Neural progenitor cell (in vitro differentiated cells): ENCODE measurements around the gene DPF3. TPM values are rescaled to one million over a fixed set of nuclear protein-coding genes. Genes with fewer than 3 reads are reported as not detected.

Experiments used
- DNase-seq: peaks from one replicate; pipeline ENCODE4 v3.0.0-alpha.2; 2016; ENCODE audit warnings: low spot score
- H2AFZ ChIP-seq: fragments of 200-600 bp; sonication (generic); replicated peaks from 2 replicates; pipeline ENCODE4 v1.6.1; 2016; ENCODE audit warnings: antibody characterized with exemption
- H3F3A ChIP-seq: fragments of 200-600 bp; sonication (generic); 2 replicates; pipeline ENCODE4 v1.6.1; 2016; ENCODE audit warnings: antibody characterized with exemption, low read depth
- H3K27ac ChIP-seq: fragments of 200-600 bp; sonication (generic); 2 replicates; pipeline ENCODE4 v1.5.1; 2016; ENCODE audit warnings: mild to moderate bottlenecking
- H3K27me3 ChIP-seq: fragments of 200-600 bp; sonication (generic); 2 replicates; pipeline ENCODE4 v1.6.1; 2016; ENCODE audit warnings: mild to moderate bottlenecking, moderate library complexity
- H3K36me3 ChIP-seq: fragments of 200-600 bp; sonication (generic); 2 replicates; pipeline ENCODE4 v1.5.1; 2016
- H3K4me1 ChIP-seq: fragments of 200-600 bp; sonication (generic); 2 replicates; pipeline ENCODE4 v1.6.1; 2016; ENCODE audit warnings: mixed run types
- H3K4me2 ChIP-seq: fragments of 200-600 bp; sonication (generic); 2 replicates; pipeline ENCODE4 v1.6.1; 2016
- H3K4me3 ChIP-seq: fragments of 200-600 bp; sonication (generic); 2 replicates; pipeline ENCODE4 v1.5.1; 2016
- H3K79me2 ChIP-seq: fragments of 200-600 bp; sonication (generic); 2 replicates; pipeline ENCODE4 v1.6.1; 2016; ENCODE audit warnings: low read depth
- H3K9ac ChIP-seq: fragments of 200-600 bp; sonication (generic); 2 replicates; pipeline ENCODE4 v1.6.1; 2016
- H3K9me3 ChIP-seq: fragments of 200-600 bp; sonication (generic); 2 replicates; pipeline ENCODE4 v1.5.1; 2016; ENCODE audit warnings: low read depth
- H4K20me1 ChIP-seq: fragments of 200-600 bp; sonication (generic); 2 replicates; pipeline ENCODE4 v1.6.1; 2016; ENCODE audit warnings: low read depth
- H3K27ac Mint-ChIP-seq: 3 replicates; pipeline ENCODE4 v1.8.0; 2021; ENCODE audit warnings: mixed read lengths
- H3K27me3 Mint-ChIP-seq: 2 replicates; pipeline ENCODE4 v1.8.0; 2022; ENCODE audit warnings: low read depth, mild to moderate bottlenecking, inconsistent platforms, moderate library complexity, mixed read lengths; ENCODE audit not compliant: insufficient read depth
- H3K36me3 Mint-ChIP-seq: 3 replicates; pipeline ENCODE4 v1.8.0; 2021; ENCODE audit warnings: mixed read lengths
- H3K4me1 Mint-ChIP-seq: 3 replicates; pipeline ENCODE4 v1.8.0; 2021; ENCODE audit warnings: mixed read lengths
- H3K4me3 Mint-ChIP-seq: 3 replicates; pipeline ENCODE4 v1.8.0; 2021; ENCODE audit warnings: mild to moderate bottlenecking, moderate library complexity, mixed read lengths
- H3K9me3 Mint-ChIP-seq: 3 replicates; pipeline ENCODE4 v1.8.0; 2020; ENCODE audit warnings: mixed read lengths
- CTCF ChIP-seq: fragments of 200-600 bp; sonication (generic); IDR thresholded peaks from 2 replicates; pipeline ENCODE4 v1.5.1; 2017; ENCODE audit warnings: antibody characterized with exemption, mild to moderate bottlenecking
- EZH2 ChIP-seq: fragments of 200-600 bp; sonication (generic); IDR thresholded peaks from 2 replicates; pipeline ENCODE4 v1.6.1; 2017; ENCODE audit warnings: antibody characterized with exemption, mild to moderate bottlenecking, moderate library complexity
- EZH2phosphoT487 ChIP-seq: fragments of 200-600 bp; sonication (generic); IDR thresholded peaks from 2 replicates; pipeline ENCODE4 v1.6.1; 2017; ENCODE audit warnings: antibody characterized with exemption
- total RNA-seq: library from RNA; depleted of rRNA; stranded (reverse); fragments of >200 nt; gene quantifications from 2 replicates; pipeline ENCODE4 v1.2.3, GENCODE V29; 2015; ENCODE audit warnings: low replicate concordance

The DPF3 gene
- total RNA-seq, 1 donor from 2014 or later = not detected

GRCh38 chr14:72731252-72732020 is 162.5 kb downstream of the DPF3 start:
- Histone ChIP-seq H3K4me1 (no peaks in the 10 kb centered on the region), H3F3A (no peaks in the 10 kb centered on the region), H3K36me3 (no peaks in the 10 kb centered on the region), H4K20me1 (no peaks in the 10 kb centered on the region), H3K27ac (no peak overlapping the region), H3K4me3 (no peak overlapping the region), H3K79me2 (no peaks in the 10 kb centered on the region), H3K4me2 (no peak overlapping the region), H3K27me3 (no peaks in the 10 kb centered on the region), H3K9me3 (no peaks in the 10 kb centered on the region), H3K9ac (no peak overlapping the region), H2AFZ (no peak overlapping the region)
- TF ChIP-seq CTCF = no peak
- TF ChIP-seq EZH2 = no peak
- no peak for TF ChIP-seq EZH2phosphoT487
- Mint-ChIP-seq H3K27ac (no peak overlapping the region), H3K4me1 (no peaks in the 10 kb centered on the region), H3K9me3 (peaks cover 2% of the 10 kb centered on the region), H3K36me3 (no peaks in the 10 kb centered on the region), H3K27me3 (peaks cover 2% of the 10 kb centered on the region), H3K4me3 (no peak overlapping the region)
- DNase-seq = no peak

DNA sequence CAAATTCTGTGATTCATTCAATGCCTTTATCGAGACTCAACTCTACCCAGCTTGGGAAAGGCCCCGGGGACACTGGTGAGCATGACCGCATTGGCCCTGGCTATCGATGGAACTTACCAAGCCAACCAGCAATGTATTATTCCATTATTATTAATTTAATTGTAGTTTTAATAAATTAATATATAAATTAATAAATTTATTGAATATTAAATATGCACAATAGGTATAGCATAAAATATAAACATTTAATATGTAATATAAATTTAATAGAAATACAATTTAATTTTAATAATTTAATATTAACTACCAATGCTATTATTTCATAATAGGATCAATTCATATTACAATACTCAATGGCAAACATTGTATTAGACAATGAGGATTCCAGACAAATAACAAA is 163.4 kb downstream of the DPF3 start:
- Histone ChIP-seq H3F3A (no peaks in the 10 kb centered on the region), H3K79me2 (no peaks in the 10 kb centered on the region), H3K9ac (no peak overlapping the region), H3K27me3 (no peaks in the 10 kb centered on the region), H2AFZ (no peak overlapping the region), H3K27ac (no peak overlapping the region), H3K9me3 (no peaks in the 10 kb centered on the region), H3K4me1 (no peaks in the 10 kb centered on the region), H3K36me3 (no peaks in the 10 kb centered on the region), H3K4me3 (no peak overlapping the region), H4K20me1 (no peaks in the 10 kb centered on the region), H3K4me2 (no peak overlapping the region)
- Mint-ChIP-seq H3K9me3 (peaks cover 2% of the 10 kb centered on the region), H3K4me3 (no peak overlapping the region), H3K4me1 (no peaks in the 10 kb centered on the region), H3K27ac (no peak overlapping the region), H3K27me3 (peaks cover 2% of the 10 kb centered on the region), H3K36me3 (no peaks in the 10 kb centered on the region)
- TF ChIP-seq EZH2 (no peak), EZH2phosphoT487 (no peak), CTCF (no peak)
- DNase-seq = no peak

DNA sequence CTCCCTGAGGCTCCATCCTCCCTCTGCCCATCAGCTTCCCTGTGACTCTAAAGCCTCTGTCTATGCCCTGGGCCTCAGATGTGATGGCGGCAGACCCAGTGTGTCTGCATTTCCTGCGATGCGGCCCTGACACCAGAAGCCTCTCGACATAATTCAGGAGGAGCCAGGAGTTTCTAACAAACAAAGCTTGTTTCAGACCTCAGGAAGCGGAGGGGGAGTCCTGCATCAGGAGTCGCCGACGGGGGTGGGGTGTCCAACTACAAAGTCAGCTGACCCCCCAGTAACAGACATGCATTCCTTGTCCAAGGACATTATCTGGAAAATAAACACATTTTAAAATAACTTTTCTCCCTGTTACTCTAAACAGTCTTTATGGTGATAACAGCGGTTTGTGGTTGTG is 167.5 kb downstream of the DPF3 start:
- no peak overlapping the region for H3K27ac Mint-ChIP-seq
- H3K9ac ChIP-seq = no peak overlapping the region
- H3F3A ChIP-seq = no peaks in the 10 kb centered on the region
- no peak overlapping the region for H3K4me2 ChIP-seq
- H3K4me3 Mint-ChIP-seq = no peak overlapping the region
- H3K9me3 Mint-ChIP-seq = peaks cover 2% of the 10 kb centered on the region
- no peak for DNase-seq
- H3K36me3 ChIP-seq = no peaks in the 10 kb centered on the region
- H3K4me3 ChIP-seq = no peak overlapping the region
- no peak overlapping the region for H3K27ac ChIP-seq
- H3K27me3 ChIP-seq = no peaks in the 10 kb centered on the region
- no peaks in the 10 kb centered on the region for H3K36me3 Mint-ChIP-seq
- TF ChIP-seq CTCF (no peak), EZH2 (no peak), EZH2phosphoT487 (no peak)
- H3K4me1 Mint-ChIP-seq = no peaks in the 10 kb centered on the region
- H4K20me1 ChIP-seq = no peaks in the 10 kb centered on the region
- no peaks in the 10 kb centered on the region for H3K79me2 ChIP-seq
- no peaks in the 10 kb centered on the region for H3K9me3 ChIP-seq
- peaks cover 2% of the 10 kb centered on the region for H3K27me3 Mint-ChIP-seq
- H2AFZ ChIP-seq = no peak overlapping the region
- H3K4me1 ChIP-seq = no peaks in the 10 kb centered on the region
